Osteoblast (primary cell): Measurements from ENCODE around the gene LHPP. TPM values are rescaled to one million over a fixed set of nuclear protein-coding genes. Genes with fewer than 3 reads are reported as not detected.

ENCODE experiments used
- DNase-seq: peaks from one replicate; pipeline ENCODE4 v3.0.0; 2011; ENCODE audit warnings: low spot score, mixed read lengths; ENCODE audit not compliant: insufficient read length; ENCODE audit errors: missing footprints
- H2AFZ ChIP-seq: 2 replicates; pipeline ENCODE4 v1.6.0; 2011; ENCODE audit warnings: mild to moderate bottlenecking, low read length
- H3K27ac ChIP-seq: 2 replicates; pipeline ENCODE4 v1.5.1; 2011; ENCODE audit warnings: mild to moderate bottlenecking, low read depth, low read length, moderate library complexity
- H3K27me3 ChIP-seq: 2 replicates; pipeline ENCODE4 v1.6.0; 2012; ENCODE audit warnings: mild to moderate bottlenecking, control low read depth, inconsistent platforms, low read length, moderate library complexity; ENCODE audit not compliant: insufficient read depth
- H3K36me3 ChIP-seq: 2 replicates; pipeline ENCODE4 v1.5.1; 2011; ENCODE audit warnings: mild to moderate bottlenecking, low read length, control low read depth, moderate library complexity; ENCODE audit not compliant: insufficient read depth
- H3K4me1 ChIP-seq: 2 replicates; pipeline ENCODE4 v1.5.1; 2011; ENCODE audit warnings: mild to moderate bottlenecking, low read length, control low read depth, moderate library complexity; ENCODE audit not compliant: insufficient read depth
- H3K4me2 ChIP-seq: 2 replicates; pipeline ENCODE4 v1.6.0; 2011; ENCODE audit warnings: mild to moderate bottlenecking, low read length; ENCODE audit not compliant: insufficient read depth
- H3K4me3 ChIP-seq: fragments of 200-600 bp; sonication (generic); 3 replicates; pipeline ENCODE4 v1.5.1; 2012; ENCODE audit warnings: mild to moderate bottlenecking, low read length, inconsistent platforms; ENCODE audit not compliant: insufficient read depth
- H3K79me2 ChIP-seq: 2 replicates; pipeline ENCODE4 v1.6.0; 2012; ENCODE audit warnings: mild to moderate bottlenecking, low read length, control low read depth, inconsistent platforms; ENCODE audit not compliant: insufficient read depth
- H3K9me3 ChIP-seq: 2 replicates; pipeline ENCODE4 v1.5.1; 2011; ENCODE audit warnings: low read depth, low read length, control low read depth
- H4K20me1 ChIP-seq: 2 replicates; pipeline ENCODE4 v1.6.0; 2012; ENCODE audit warnings: mild to moderate bottlenecking, low read length, control low read depth; ENCODE audit not compliant: insufficient read depth
- CTCF ChIP-seq: IDR thresholded peaks from 2 replicates; pipeline ENCODE4 v1.5.1; 2011; ENCODE audit warnings: mild to moderate bottlenecking, low read depth, low read length, moderate library complexity; ENCODE audit errors: extremely low read depth
- total RNA-seq: library from RNA; depleted of rRNA; stranded (reverse); fragments of >200 nt; gene quantifications from 2 replicates; pipeline ENCODE4 v1.2.3, GENCODE V29; 2012

The LHPP gene
- total RNA-seq, 1 donor, result 17.7 TPM

DNA sequence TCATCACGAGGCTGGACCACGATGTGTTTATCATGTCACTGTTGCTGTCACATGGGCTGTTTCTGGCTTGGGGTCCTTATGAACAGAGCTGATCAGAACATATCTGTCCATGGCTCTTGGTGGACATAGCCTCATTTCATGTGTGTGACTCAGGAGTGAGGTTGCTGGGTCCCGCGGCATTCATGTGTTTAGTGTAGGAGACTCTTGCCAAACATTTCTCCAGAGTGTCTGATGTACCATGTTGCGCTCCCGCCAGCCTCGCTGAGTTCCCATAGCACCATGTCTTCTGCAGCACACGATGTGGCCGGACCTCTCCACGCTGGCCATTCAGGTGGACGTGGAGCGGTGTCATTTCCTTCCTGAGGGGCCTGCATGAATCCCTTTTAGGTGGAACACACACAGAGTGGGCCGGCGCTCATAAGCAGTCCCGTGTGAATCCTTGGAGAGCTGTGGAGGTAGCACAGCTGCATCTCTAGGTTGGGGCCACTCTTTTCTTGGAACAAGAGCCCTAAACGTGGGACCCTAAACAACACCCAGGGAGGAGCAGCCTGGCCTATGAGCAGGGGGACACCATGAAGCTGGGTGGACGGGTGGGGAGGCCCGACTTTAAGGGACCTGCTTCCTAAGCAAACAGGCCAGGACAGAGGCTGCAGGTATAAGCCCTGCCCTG lies 134.6 kb downstream of the LHPP start:
- no peak overlapping the region for H2AFZ ChIP-seq
- no peak overlapping the region for H3K4me3 ChIP-seq
- H3K4me2 ChIP-seq, result no peak overlapping the region
- no peaks in the 10 kb centered on the region for H3K36me3 ChIP-seq
- peak; percentile 72 for DNase-seq
- no peaks in the 10 kb centered on the region for H3K4me1 ChIP-seq
- no peak overlapping the region for H3K27ac ChIP-seq
- H3K27me3 ChIP-seq, result peaks cover 7% of the 10 kb centered on the region
- H3K79me2 ChIP-seq, result no peaks in the 10 kb centered on the region
- H3K9me3 ChIP-seq, result peaks cover 5% of the 10 kb centered on the region
- TF ChIP-seq CTCF, result no peak
- no peaks in the 10 kb centered on the region for H4K20me1 ChIP-seq

DNA sequence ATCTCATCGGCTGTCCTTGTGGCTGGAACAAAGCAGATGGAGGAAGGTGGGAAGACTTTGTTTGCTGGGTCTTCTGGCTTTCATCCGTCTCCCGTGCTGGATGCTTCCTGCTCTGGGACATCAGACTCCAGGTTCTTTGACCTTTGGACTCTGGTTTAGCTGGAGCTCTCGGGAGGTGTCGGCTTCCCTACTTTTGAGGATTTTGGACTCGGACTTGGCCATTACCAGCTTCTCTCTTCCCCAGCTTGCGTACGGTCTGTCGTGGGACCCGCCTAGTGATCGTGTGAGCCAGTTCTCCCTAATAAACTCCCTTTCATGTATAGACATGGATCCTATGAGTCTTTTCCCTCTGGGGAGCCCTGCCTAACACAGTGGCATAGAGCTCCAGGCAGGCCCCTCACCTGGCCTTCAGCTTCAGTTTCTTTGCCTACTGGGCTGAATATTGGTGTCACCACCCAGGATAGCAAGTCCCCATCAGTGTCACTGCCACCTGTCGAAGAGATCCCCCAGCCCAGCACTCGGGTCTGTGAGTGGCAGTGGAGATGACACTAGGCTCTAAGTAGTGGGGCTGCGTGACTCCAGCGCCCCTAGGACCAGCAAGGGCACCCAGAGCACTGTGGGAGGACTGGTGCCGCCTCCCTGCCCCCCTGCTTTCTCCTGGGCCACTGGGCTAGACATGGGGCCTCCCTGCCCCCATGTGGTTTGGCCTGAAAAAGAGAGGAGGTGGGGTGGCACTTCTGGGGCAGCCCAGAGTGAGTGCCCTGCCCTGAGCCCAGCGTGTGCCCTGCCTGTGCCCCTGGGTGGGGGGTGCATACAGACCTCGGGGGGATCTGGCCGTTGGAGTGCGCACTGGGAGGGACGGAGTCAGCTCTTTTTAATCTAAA lies 135.6 kb downstream of the LHPP start:
- Histone ChIP-seq H3K27me3 (peaks cover under 1% of the 10 kb centered on the region), H3K4me2 (no peak overlapping the region), H3K27ac (no peak overlapping the region), H2AFZ (no peak overlapping the region), H4K20me1 (peaks cover 2% of the 10 kb centered on the region), H3K79me2 (no peaks in the 10 kb centered on the region), H3K4me3 (no peak overlapping the region), H3K36me3 (no peaks in the 10 kb centered on the region), H3K4me1 (no peaks in the 10 kb centered on the region), H3K9me3 (no peaks in the 10 kb centered on the region)
- TF ChIP-seq CTCF, result no peak
- DNase-seq, result peak; percentile 18

DNA sequence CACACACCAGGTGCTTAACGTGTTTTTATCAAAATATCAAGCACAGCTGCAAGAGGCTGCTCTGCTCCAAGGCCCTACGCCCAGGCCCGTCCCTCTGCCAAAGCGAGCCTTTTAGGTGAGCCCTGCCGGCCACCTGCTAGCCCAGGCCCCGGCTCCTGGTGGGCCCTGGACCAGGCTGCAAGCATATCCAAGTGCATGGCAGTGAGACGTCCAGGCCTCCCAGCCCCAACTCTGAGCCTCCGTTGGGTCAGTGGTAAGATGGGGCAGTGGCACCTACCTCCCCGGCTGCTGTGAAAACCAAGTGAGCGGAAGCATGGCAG lies 136.2 kb downstream of the LHPP start:
- H4K20me1 ChIP-seq, result peaks cover 2% of the 10 kb centered on the region
- no peaks in the 10 kb centered on the region for H3K9me3 ChIP-seq
- no peaks in the 10 kb centered on the region for H3K27me3 ChIP-seq
- no peaks in the 10 kb centered on the region for H3K36me3 ChIP-seq
- no peaks in the 10 kb centered on the region for H3K4me1 ChIP-seq
- H3K4me3 ChIP-seq, result no peak overlapping the region
- H2AFZ ChIP-seq, result no peak overlapping the region
- H3K4me2 ChIP-seq, result no peak overlapping the region
- no peaks in the 10 kb centered on the region for H3K79me2 ChIP-seq
- no peak overlapping the region for H3K27ac ChIP-seq
- no peak for TF ChIP-seq CTCF
- DNase-seq, result peak; percentile 79

DNA sequence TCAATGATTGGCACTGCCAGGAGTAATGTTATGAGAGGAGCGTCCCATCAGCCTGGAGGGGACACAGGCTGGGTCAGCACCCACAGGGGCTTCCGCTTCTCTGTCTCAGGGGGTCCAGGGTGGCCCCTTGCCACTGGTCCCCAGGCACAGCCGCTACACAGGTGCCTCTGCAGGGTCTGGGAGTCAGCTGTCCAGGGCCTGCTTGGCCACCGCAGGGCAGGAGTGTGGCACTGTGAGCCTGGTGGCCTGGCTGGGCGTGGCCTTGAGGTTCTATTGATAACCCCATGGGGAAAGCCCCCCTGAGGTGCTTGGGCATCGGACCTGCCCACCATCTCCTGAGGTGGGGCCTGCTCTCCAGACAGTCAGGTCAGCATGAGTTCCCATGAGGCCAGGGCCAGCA lies 136.6 kb downstream of the LHPP start:
- no peaks in the 10 kb centered on the region for H3K27me3 ChIP-seq
- no peak overlapping the region for H3K4me3 ChIP-seq
- H2AFZ ChIP-seq, result no peak overlapping the region
- H3K4me1 ChIP-seq, result no peaks in the 10 kb centered on the region
- no peaks in the 10 kb centered on the region for H3K36me3 ChIP-seq
- no peak overlapping the region for H3K27ac ChIP-seq
- no peak for DNase-seq
- H3K79me2 ChIP-seq, result no peaks in the 10 kb centered on the region
- TF ChIP-seq CTCF, result no peak
- no peak overlapping the region for H3K4me2 ChIP-seq
- H3K9me3 ChIP-seq, result no peaks in the 10 kb centered on the region
- H4K20me1 ChIP-seq, result peaks cover 2% of the 10 kb centered on the region
